Activated CD8-positive, alpha-beta memory T cell treated with anti-CD3 and anti-CD28 coated beads, Interleukin-2, amount 50 U/mL, for 4 hours (primary cell): ENCODE measurements around the gene MAN1A2.

Experiments
- DNase-seq: peaks from one replicate; pipeline ENCODE4 v3.0.0-alpha.2; 2020

The MAN1A2 gene

GRCh38 chr1:117562581-117563491, 195.6 kb downstream of the MAN1A2 start:
- no peak for DNase-seq

DNA sequence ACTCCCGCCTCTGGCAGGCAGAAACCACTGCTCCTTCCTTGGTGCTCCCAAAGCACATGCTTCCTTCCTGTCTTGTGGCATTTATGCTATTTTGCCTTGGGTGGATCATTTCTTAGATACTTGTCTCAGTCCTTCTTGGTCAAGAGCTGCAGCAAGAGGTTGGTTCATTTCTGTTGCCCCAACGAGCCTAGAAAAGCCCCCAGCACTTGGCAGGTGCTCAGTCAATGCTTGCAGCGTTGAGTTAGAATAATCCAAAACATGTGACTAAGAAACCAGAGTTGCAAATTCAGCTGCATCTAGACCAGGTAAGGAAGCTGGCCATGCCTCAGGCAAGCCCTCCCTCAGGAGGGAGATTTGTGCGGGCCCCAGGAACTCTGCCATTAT, 196.2 kb downstream of the MAN1A2 start:
- no peak for DNase-seq

DNA sequence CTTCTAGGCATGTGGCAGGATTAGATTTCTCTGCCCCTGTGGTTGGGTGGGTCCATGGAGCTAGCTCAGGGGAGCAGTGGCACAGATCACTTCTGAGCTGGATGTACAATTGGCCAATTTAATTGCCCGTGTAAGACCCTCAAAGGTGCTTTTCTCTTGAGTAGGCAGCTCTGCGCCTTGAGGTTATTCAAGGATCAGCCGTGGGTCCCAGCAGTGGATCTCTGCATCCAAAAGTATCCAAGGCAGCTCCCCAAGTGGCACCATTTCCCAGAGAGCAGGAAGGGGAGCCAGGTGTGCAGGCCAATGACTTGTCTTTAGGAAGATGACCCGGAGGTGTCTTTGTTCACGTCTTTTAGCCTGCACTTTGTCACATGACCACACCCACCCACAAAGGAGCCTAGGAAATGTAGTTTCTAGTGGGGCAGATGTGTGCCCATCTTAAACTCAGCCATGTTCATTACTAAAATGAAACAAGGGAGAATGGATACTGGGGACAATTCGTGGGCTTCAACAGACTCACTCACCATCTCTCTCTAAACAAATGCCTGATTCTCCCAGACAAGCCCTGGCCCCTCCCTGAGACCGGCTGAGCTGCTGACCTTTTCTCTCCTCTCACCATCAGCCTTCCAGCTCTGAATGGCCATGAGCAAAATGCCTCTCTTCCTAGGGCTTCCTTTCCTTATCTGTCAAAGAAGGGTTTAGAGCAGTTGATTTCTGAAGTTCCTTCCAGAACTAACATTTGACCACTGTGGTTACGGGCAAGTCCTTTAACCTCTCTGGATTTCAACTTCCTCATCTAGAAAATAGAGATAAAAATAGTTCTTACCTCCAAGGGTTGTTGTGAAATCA, 197.2 kb downstream of the MAN1A2 start:
- no peak for DNase-seq

DNA sequence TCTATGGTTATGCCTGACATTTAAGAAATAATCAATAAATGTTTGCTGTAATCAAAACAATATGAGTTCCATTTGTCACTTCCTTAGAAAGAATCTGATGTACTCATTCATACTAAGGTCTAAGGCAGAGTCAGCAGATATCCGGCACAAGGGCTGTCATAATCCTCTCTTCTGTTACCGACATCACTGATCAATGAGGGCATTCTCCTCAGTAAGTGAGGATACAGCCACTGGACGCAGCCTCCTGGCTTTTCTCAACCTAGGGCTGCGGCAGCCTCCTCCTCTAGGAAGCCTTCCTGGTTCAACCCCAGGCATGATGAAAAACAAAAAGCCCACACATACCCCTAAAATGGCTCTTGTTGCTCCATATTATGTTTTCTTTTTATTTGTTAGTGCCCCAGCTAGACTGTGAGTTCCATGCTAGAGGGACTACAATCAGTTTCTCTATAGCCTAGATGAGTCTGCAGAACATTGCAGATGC, 197.9 kb downstream of the MAN1A2 start:
- no peak for DNase-seq

DNA sequence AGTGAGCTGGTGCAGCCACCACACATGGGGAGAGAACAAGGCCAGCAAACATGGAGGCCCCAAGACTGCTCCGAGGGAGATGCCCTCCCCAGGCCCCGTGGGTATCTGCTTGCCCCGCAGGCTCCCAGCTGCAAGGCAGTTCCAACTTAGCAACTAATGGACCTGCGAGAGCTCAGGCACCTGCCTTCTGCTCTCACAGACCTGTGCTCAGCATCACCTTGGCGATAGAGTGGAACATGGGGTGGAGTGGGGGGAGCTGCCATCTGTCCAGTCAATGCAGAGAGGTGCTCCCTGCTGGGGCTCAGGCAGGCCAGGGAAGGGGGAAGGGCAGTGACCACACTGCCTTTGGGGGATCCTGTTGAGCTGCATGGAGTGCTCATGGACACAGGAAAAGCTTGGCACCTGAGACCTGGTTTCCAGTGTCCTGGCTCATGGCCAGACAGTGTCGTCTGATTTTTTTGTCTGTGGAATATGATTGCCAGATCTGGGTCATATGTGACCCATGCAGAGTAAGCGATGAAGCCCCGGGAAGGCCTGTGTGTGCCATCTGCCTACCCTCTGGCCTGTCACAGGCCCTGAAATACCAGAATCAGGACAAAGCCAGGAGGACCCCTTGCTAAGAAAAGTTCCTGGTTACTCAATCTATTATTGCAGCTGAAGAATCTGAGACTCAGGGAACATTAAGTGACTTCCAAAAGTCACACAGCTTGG, 198.7 kb downstream of the MAN1A2 start:
- DNase-seq: no peak

- no peak for DNase-seq
Measured at GRCh38 chr1:117566556-117566955, 199.3 kb downstream of the MAN1A2 start.

GRCh38 chr1:117567435-117567834, 200.2 kb downstream of the MAN1A2 start:
- no peak for DNase-seq

GRCh38 chr1:117567976-117568375, 200.7 kb downstream of the MAN1A2 start:
- no peak for DNase-seq

DNA sequence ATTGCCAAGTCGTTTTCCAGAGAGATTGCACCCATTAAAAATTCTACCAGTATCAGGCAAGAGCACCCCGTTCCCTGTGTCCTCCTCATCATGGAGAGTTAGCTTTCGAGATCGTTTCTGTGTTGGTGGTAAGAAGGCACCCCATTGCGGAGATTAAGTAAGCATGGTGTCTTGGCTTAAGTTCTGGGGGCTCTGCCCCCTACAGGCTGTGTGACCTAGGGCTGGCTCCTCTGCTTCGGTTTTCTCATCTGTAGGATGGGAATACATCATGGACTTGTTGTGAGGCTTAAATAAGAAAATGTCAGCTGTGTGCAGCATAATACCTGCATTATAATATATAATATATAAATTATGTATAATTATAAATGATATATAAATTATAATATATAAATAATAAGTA, 201.8 kb downstream of the MAN1A2 start:
- no peak for DNase-seq

- DNase-seq: no peak
Measured at GRCh38 chr1:117569856-117570255, 202.6 kb downstream of the MAN1A2 start.

DNA sequence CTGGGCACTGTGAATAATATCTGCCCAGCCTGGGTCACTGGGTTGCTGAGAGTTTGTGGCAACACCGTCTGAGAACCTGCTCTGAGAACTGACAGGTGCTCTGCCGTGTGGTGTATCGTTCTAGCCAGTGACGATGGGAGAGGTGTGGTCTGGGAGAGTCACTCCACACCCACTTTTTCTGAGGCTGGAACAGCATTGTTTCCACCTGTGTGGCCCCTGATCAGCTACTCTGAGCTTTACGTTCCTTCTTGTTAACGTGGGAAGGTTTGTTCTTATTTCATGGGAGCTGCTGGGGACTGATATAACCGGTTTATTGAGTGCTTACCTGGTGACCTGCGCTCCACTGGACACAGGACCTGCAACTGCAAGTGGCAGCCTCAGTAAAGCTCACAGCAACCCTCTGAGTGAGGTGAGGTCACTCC, 203.8 kb downstream of the MAN1A2 start:
- DNase-seq: no peak

DNA sequence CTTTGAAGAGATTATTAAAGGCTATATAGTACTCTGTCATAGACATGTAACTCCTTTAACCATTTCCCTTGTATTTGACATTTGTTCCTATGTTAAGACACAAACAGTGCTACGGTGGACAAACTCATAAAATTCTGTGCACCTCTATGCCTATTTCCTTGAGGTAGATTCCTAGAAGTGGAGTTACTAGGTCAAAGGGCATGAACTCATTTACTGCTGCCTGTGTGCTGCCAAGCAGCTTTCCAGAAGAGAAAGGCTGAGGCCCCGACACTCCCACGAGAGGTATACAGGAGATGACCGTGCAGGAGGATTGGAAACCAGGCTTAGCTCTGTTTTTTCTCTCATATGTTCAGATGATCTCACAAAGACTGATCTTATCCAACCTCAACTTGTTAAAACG, 204.2 kb downstream of the MAN1A2 start:
- DNase-seq: no peak

GRCh38 chr1:117572546-117572945, 205.3 kb downstream of the MAN1A2 start:
- DNase-seq: peak; percentile 26

DNA sequence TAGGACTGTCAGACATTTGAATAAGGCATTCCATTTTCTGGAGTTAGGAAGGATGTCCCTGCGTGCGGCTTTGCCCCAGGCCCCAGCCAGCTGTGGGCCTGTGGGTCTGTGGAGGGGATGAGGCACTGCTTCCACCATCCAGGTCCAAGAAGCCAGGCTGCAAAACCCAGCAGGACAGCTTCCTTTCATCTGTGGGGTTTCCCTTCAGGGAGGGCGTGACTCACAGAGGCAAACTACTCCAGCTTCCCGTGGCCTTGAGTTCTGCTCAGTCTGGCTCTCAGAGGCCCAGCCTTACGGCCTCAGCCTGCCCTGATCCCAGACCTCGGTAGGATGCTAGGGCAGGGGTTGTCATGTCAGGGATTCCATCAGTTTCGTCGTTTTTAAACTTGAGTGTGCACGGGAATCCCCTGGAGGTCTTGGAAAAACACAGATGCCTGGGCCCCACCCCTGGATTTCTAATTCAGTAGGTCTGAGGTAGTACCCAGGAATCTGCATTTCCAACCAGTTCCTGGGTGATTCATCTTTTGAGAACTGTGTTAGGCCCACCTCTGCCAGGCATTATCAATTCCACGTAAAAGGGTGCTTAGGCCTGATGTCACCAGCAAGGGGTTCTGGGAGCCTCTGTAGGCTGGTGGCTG, 206.3 kb downstream of the MAN1A2 start:
- DNase-seq: no peak

- no peak for DNase-seq
Measured at GRCh38 chr1:117574161-117574835, 207.0 kb downstream of the MAN1A2 start.

DNA sequence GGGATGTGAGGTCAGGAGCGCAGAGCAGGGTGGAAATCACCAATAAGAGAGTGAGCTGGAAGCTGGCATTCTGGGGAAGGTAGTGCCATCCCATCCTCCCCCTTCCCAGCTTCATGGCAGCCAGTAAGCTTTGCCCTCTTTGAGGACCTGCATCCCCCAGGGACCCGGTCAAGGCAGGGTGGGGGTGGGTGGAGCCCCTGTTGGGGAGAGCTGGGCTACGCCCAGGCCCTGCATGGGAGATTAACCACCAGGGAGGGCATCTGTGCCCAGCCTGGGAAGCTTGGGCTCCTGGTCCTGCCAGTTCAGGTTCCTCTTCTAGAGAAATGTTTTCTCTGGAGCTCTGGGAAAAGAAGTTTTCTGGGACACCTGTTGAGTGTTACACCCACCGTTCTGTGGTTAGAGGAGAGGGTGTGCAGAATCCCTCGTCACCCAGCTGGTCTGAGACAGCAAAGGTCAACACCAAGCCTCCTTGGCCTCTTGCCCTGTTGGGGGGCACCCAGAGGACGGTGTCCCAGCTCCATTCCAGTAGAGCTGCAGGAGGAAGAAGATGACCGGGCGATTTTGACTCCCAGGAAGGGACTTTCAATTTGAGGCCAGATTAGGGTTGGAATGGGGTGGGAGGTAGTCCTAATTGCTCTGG, 208.5 kb downstream of the MAN1A2 start:
- DNase-seq: no peak

GRCh38 chr1:117576236-117576635, 209.0 kb downstream of the MAN1A2 start:
- no peak for DNase-seq

DNA sequence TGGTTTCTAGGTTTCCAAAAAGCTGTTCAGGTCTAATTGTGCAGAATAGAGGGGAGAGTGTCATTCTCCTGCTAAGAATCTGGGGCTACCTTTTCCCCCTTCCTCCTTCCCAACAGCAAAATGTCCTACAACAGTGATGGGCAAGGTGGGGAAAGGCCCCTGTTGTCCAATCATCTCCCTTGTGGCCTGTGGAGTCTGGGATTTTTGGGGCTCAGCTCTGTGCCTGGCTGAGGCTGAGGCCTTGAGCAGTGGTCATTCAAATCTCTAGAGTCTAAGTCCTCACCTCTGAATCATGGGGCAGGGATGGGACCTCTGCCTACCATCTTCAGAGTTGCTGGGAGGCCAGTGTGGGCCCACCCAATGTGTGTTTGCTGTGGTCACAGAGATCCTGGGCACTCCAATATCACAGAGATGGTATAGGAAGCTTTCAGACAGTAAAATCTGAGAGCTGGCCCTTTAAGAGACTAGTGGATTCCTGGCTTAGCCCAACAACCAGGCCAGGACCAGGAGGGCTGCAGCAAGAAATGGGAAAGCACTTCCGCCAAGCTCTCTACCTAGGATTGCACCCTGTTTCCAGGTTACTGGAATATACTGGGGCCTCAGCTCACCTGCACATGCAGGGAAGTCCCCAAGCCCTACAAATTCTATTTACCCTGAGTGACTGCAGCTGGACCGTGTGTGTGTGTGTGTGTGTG, 210.1 kb downstream of the MAN1A2 start:
- no peak for DNase-seq

- DNase-seq: no peak
Measured at GRCh38 chr1:117578466-117578865, 211.2 kb downstream of the MAN1A2 start.
